Activated naive CD4-positive, alpha-beta T cell treated with anti-CD3 and anti-CD28 coated beads, Interleukin-2, amount 50 U/mL, for 16 hours (primary cell): ENCODE results near the gene MAD1L1.

ENCODE experiments used
- DNase-seq: peaks from one replicate; pipeline ENCODE4 v3.0.0-alpha.2; 2020

MAD1L1 gene

DNA sequence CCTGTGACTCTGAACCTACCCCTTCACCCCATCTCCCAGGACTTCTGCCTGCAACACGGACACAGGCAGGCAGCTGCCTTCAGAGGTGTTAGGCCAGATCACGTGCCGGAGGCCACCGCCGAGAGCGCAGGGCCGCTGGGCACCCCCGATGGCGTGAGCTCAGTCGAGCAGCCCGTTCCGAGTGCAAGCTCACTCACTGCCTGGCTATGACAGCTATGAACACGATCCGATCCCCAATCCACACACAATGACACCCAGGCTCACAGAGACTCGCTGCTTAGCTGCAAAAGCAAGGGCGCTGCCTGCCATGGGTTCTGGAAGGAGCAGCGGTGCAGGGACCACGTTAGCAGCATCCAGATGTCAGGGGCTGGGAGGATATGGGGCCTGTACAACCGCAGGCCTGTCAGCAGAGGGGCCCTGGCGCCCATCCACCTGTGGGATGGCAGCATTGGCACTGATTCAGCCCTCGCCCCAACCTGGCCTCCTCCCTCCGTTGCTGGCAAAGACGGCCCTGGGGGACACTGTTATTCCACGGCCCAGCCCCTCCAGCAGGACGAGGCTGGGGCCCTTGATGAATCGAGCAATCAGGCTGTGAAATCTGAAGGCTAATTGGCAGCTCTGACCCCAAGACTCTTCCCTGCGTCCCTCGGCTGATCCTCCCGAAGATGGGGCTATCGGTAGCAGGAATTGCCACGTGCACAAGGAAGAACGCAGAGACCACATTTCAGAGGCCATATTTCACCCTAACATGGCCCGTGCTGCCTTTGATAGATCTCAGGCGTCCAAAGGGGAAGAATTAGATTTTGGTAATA lies 332.6 kb downstream of the MAD1L1 start:
- DNase-seq: no peak

DNA sequence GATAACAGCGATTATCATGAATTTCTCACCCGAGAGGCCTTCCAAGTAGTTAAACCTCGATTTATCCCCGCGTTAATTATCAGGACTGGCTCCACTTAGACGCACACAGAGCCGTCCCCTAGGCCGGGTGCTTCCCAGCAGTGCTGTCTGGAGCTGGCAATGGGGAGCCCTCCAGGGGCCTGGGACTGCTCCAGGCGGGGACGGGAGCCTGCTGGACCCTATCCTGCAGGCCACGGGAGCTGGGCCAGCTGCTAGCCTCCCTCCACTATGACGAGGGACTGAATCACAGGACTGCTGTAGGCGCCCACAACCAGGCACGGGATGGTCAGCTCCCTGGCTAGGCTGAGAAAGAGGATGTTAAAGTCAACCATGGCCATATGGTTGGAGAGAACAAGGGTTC lies 333.5 kb downstream of the MAD1L1 start:
- no peak for DNase-seq

DNA sequence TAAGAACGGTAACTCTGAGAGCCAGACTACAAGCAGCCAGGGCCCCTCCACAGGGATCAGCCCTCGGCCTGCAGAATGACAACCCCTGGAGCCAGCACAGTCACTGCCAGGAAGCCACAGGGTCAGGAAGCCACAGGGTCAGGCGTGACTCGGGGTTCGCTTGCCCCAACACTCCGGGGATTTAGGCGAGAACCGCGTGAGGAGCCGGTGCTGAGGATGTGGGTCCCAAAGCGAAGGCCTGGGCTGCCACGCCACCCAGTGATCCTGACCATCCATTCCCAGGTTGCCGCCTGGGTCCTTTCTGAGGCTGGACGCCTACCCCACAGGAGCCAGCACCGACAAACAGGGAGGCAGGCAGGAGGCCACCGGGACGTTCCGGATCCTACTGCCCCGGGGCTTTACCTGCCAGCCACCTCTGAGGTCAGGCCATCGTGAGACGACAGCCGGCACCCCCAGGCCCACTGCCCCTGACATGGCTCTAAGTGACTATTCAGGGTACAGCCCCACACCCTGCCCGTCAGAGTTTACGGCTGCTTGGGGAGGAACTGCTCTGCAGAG lies 334.0 kb downstream of the MAD1L1 start:
- no peak for DNase-seq

DNA sequence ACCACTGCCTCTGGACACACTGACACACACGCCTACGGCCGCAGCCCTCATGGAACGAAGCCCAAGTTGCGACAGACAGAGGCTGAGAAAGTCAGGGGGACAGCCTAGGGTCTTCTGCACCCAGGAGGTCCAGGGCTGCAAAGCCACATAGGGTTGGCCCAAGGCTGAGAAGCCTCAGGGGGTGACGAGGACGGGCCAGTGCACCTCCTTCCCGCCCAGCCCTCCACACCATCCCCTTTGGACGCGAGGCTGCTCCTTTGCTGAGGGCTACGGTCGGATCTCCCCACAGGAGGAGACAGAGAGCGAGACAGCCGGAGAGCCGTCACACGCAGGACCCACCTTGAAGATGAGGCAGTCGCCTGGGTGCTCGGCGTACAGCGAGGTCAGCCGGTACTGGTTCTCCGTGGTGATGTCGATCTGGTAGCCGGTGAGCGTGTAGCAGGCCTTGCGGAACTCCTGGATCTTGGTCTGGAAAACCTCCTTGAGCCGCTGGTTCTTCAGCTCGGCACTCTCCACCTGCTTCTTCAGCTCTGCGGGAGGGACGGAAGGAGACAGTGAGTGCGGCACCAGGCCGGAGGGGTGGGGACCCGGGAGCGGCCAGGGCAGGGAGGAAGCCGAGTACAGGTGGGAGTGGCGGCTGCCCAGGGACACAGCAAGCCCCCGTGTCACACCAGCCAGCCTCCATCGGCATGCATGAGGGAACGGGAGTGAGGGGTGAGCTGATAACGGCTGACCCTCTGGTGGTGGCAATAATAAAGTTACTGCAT lies 334.7 kb downstream of the MAD1L1 start:
- no peak for DNase-seq

DNA sequence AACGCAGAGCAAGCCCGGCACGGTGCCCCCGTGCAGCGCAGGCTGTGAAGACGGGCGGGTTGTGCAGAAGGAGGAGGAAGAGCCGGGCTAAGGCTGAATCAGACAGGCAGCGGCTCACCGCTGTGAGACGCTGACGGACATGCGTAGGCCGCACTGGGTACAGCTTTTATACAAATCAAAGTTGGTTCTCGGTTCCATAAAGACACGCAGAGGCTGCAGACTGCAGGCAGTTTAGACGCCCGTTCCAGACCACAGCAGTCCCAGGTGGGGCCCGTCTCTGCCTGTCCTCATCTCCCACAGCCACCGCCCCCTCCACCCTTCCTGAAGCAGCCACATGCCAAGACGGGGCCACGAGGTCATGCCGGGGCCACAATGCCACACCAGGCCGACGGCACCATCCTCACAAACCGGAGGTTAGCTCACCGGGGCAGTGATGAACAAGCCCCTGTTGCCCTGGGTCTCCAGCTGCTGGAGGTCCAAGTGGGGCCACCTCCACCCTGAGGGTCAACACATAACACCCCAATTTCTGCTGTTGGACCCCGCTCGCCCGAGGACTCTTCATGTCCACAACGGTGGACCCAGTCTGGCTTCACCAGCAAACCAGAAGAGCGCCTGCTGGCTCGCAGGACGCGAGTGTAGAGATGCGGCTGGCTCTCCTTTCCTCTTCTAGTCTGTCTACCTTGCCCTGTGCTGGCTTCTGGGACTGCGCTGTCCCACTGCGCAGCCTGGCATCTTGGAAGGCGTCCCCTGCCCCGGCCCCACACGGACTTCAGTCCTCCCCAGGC lies 335.5 kb downstream of the MAD1L1 start:
- no peak for DNase-seq

DNA sequence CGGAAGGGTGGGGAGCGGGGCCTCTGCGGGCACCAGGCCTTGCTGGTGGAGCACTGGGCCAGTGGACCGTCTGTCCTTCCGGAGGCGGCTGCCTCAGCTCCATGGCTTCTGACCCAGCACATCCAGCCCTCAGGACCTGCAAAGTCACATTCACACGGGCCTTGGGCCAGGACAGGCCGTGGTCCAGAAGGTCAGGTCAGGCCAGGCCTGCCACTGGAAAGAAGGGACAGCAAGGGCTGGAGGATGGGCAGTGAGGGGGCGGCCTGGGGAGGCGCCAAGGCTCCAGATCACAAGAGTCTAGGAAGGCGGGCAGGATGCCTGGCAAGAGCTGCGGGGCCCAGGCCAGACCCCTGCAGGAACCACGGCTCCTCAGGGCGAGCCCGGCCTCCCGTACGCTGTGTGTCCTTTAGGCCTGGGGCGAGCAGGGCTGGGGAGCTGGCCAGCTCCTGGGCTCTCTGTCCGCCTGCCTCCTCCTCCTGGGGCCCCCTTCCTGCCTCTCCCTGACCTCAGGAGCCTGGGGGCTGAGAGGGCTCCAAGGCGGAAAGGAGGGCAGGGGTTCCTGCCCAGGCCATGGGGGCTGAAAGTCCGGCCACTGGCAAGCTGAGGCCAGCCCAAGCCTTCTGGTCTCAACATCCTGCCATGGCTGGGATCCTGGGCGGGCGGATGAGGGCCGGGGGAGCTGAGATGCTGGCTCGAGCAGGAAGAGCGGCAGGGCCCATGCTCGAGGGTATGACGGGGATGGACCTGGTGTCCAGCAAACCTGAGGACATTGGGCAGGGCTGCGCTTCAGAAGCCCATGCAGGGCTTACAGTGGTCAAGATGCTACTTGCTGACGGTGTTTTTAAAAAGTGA lies 336.9 kb downstream of the MAD1L1 start:
- DNase-seq: no peak

DNA sequence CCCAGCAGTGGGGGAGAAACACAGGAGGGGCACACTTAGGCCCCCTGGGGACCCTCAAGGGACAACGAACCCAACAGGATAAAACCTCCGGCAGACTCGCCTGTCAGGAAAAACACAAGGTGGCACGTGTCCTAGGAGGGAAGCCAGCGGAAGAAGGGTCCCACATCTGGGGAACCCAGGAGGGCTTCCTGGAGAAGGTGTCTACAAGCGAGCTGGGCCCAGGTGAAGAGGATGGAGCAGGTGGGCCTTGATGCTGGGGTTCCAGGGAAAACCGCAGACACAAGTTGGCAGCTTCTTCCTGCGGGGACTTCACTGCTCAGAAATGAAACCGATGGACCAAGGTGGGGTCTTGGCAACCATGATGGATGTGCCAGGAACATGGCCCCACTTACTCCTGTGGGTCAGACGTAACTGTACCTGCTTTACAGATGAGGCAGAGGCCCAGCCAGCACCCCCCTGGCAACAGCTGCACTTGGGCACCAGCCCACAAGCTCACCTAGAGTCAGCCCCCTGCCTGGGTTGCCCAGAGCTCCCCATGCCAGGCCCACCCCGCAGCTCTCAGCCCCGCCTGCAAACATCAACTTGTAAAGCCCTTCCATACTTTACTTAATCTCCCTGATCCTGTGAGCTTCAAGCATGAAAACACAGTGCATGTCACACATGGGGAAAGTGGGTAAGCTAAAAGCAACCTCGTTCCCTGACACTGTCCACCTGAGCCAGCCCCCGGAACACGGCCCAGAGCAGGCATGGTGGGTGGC lies 337.7 kb downstream of the MAD1L1 start:
- DNase-seq: no peak

DNA sequence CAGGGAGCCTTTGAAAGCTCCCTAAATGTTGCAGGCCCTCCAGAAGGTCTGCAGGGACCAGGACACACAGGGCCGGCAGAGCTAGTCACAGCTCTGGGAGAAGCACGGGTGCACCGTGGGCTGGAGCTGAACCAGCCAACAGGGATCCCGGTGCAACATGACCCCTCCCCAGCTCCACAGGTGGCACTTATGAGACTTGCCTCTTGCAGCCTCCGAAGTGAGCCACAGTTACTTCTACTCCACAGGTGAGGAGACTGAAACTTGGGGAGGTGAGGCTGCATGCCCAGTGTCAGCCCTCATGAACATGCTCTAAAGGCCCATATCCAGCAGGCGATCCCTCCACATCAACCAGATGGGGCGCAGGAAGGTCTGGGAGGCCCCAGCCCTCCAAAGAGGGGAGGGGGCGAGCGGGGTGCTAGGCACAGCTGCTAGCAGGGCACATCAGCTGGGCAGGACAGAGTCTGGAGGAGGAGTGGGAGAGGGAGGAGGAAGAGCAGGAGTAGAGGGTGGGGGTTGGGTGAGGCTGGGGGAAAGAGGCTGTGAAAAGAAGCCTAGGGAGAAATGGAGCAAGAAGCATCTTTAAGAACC lies 338.3 kb downstream of the MAD1L1 start:
- DNase-seq: no peak

DNA sequence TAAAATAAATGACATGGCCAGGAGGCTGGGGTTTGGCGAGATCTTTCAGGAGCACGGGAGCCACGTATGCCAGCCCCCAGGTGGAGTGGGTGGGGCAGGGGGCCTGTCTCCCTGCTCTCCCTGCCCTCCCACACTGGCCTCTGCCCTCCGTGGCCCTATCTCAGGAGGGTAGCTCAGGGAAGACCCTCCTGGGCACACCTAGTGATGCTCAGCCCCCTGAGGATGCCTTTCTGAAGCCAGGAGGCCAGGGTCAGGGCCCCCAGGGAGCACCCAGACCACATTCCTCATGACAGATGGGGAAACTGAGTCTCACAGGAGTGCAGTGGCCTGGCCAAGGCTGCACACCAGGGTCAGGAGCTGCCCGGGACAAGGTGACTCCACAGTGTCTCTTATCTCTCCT lies 339.3 kb downstream of the MAD1L1 start:
- DNase-seq: no peak

DNA sequence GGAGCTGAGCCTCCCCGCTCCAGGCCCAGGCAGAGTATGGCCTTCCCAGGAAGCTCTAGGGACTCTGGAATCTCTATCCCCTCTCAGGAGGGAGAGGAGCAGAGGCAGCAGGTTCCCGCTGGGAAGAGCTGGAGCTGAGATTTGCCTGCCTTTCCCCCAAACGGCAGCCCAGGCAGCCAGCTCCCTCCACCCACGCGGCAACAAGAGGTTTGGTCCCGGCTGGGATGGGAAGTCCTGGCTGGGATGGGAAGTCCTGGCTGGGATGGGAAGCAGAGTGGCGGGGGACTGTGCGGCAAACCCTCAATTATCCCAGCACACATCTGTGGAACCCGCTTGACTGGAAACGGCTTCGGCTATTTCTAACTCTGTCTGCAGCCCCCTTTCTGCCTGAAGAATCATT lies 339.7 kb downstream of the MAD1L1 start:
- DNase-seq: no peak

DNA sequence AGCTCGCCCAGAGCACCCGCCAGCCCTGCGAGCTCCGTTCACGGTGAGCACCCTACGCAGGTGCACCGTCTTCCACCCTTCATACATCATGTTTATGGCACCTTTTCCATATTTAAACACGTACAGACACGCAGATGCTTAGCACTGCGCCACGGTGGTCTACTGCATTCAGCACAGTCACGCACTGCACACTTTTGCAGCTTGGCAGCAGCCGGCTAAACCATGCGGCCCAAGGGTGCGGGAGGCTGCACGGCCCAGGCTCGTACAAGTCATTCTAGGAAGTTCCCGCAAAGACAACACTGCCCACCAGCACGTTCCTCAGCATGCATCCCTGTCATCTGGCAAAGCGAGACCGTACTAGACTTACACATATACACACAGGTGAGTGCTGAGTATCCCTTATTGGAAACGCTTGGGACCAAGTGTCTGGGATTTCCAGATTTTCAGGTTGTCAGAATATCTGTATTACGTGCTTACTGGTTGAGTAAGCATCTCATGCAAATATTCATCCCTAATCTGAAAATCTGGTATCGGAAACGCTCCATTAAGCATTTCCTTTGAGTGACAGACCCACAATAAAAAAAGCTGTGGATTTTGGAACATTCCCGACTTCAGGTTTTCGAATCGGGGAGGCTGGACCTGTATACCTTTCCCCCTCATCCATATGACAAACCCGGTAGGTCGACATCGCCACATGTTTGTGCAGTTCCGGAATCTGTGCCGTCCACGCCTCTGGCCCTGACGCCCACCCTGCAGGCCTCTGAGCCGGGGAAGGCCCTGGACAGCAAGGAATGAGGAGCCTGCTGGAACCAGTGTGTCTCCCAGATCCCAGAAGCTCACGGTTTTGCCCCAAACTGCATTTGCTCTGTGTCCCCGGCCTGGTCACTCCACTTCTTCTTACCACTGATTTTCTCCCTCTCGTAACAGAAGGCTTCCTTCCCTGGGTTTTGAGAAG lies 340.5 kb downstream of the MAD1L1 start:
- DNase-seq: no peak

DNA sequence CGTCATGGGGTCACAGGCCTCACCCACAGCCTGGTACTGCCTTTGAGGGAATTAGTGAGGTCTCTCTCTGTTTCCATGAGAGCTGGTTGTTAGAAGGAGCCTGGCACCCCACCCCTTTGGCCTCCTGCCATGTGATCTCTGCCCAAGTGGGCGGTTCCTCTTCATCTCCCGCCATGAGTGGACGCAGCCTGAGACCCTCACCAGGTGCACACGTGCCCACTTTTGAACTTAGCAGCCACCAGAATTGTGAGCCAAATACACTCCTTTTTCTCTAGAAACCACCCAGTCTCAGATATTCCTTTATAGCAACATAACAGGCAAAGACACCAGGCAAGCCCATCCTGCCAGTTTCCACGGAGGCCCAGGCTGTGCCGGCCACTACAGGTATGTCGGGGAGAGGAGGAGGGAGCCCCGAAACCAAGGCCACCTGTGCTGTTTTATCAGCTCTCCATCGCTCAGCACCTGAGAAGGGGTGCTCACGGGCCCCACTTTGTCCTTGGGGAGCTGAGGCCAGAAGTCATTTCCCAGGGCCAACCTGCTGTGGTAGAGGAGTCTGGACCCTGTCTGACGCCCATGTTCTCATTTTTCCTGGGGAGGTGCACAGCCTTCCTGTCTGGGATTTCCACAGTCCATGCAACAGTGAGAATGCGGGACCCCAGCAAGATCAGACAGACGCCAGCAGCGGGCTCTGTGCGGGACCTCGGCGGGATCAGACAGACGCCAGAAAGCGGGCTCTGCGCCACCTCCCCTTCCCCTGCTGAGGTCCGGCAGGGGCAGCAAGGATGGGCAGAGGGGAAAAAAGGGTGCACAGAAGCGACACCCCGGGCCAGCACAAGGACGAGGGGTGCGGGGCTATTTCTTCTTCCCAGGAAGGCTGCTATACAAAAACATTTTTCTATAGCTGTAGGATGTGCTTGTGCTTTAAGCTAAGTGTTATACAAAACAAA lies 342.2 kb downstream of the MAD1L1 start:
- DNase-seq: no peak

DNA sequence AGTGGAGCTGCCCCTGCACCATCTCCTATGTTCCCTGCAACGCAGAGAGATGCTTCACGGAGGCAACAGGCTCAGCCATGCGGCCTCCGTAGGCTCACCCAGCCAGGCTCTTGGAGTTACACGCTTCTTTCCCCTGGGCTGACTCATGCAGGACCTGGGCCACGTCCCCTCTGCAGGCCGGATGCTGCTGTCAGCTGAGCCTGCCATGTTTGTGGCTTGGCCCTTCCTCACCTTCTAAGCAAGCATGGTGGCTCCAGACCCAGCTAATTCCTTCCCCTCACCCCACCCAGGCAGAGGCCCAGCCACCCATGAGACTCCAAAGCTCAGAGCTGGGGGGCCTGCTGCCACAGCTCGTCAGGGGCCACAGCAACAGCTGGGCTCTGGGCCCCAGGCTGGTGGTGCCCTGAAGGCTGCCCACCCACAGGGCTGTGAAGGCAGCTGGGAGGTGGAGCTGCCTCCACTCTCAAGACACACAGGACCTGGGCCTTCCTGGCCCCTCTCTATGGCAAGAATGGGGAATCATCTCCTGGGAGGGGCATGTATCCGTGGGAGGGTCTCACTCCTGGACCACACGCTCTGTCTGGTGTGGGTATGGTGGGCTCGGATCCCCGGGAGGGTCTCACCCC lies 343.1 kb downstream of the MAD1L1 start:
- no peak for DNase-seq

DNA sequence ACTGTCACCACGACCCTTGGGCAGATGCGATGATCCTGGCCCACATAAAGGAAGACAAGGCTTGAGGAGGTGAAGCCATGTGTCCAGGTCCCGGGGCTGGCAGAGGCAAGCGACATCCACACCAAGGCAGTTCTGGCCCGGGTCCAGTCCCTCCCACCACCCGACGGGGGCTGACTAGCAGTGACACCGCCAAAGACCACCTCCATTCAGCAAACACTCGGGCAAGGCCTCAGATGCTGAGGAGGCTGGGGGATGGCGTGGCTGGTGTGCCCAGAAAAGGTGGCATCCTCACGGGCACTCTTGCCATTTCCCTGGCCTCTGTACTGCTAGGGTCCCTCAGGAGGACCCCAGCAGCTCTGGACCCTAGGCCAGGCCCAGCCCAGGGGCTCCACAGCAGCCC lies 343.7 kb downstream of the MAD1L1 start:
- no peak for DNase-seq

DNA sequence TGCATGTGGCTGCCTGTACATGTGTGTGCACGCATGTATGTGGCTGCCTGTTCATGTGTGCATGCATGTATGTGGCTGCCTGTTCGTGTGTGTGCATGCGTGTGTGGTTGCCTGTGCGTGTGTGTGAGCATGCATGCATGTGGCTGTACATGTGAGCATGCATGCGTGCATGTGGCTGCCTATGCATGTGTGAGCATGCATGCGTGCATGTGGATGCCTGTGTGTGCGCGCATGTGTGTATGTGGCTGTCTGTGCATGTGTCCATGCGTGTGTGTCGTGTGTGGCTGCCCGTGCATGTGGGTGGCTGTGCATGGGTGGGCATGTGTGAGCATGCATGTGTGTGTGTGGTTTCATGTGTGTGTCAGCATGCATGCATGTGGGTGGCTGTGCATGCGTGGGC lies 344.3 kb downstream of the MAD1L1 start:
- DNase-seq: no peak

DNA sequence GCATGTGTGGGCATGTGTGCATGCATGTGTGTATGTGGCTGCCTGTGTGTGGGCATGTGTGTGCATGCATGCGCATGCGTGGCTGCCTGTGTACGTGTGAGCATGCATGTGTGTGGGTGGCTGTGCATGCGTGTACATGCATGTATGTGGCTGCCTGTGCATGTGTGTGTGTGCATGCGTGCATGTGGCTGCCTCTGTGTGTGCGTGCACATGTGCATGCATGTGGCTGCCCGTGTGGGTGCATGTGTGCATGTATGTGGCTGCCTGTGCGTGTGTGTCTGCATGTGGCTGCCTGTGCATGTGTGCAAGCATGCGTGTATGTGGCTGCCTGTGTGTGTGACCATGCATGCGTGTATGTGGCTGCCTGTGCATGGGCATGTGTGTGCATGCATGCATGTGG lies 345.5 kb downstream of the MAD1L1 start:
- no peak for DNase-seq

DNA sequence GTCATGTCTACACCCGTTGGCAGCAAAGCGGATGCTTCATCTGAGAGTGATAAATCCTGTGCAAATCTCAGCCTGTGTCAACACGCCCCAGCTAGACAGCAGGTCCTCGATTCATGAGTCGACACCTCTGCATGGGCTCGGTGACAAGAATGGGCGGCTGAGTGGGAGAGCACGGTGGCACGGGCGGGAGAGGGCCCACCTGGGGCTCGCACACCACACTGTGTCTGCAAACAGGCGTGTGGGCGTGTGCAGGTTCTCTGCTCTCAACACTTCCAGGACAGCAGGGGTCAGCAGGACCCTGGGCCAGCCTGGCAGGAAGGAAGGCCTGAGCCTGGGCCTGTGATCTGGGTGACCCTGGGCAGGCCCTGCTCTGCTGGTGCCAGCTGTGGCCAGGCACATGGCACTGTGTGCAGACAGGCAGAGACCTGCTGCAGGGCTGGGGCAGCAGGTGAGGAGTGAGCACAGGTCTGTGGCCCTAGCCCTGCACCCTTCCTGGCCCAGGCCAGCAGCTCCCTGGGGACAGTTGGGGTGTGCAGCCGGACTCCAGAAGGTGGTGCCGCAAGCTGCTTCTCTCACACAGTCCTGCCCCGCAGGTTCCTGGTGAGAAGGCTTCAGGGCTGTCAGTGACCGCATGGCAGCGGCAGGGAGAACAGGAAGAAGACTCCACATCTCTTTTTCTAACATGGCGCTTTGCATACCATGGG lies 346.2 kb downstream of the MAD1L1 start:
- no peak for DNase-seq
